HG03095 (cell line): ENCODE results near the gene MPC1.

Source experiments
- ATAC-seq: cut with Tn5 transposase; IDR thresholded peaks from one replicate; pipeline ENCODE4 v1.9.1; 2021; ENCODE audit warnings: moderate library complexity; ENCODE audit not compliant: unreplicated experiment

MPC1 gene

GRCh38 chr6:166318649-166319600 is 63.8 kb downstream of the MPC1 start:
- ATAC-seq = no peak

DNA sequence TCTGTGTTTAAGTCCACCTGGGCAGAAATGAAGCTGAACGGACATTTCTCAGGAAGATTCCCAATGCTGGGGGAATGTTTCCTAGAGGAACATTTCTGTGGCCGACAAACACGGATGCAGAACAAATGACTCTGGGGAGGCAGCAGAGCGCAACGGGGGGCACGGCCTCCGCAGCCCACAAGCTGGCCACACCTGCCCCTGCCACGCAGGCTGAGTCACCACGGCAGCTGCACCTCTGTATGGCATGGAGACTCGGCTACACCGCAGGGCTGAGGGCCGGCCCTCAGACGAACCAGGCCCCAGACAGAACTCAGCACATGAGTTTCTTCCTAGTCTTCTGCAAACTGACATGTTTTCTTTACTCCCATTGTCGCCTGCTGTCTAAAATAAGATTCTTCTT is 64.5 kb downstream of the MPC1 start:
- ATAC-seq = no peak

DNA sequence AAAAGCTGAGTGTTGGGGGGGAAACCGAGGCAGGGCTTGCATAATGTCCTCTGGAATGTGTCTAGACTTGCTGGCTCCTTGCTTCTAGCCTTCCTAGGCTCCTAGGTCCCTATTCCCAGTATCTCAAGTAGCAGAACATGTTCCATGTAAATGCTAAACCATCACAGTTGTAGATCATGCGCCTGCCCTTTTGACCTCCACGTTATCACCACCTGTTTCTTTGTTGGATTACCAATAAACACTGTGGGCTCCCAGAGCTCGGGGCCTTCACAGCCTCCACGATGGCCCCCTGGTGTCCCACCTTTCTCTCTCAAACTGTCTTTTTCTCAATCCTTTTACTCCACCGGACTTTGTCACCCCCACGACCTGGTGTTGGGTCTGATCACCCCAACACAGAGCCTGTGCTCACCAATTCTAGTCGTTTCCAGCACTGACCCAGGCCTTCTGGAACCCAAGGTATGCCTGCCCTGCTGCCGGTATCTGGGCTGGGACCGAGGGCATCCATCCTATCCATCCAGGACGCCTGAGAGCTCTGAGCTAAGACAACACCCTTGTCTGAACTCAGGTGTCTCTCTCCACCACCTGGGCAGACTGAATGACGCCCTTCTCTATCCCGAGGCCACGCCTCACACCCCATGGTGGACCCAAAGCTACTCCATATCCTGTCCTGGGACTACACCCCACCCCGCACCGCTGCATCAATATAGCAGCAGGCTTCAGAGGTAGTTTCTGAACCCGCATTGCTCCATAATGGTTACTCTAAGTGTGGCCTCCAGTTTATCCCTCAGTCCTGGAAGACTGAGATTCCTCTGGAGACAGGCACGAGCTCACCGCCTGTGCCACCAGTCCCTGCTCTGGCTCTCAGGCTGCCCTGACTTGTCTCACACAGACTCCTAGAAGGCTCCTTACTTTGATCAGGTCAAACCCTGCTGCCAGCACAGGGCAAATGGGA is 65.2 kb downstream of the MPC1 start:
- ATAC-seq = no peak

DNA sequence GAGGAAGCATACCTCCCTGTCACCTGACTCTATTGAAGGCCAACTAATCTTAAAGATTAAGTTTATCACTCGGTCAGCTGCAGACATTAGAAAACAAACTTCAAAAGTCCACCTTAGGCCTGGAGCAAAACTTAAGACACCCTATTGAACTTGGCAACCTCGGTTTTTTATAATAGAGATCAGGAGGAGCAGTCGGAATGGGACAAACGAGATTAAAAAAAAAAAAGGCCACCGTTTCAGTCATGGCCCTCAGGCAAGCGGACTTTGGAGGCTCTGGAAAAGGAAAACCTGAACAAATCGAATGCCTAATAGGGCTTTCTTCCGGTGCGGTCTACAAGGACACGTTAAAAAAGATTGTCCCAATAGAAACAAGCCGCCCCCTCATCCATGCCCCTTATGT is 67.3 kb downstream of the MPC1 start:
- ATAC-seq = no peak
